Measurements from ENCODE around the gene KIF19. TPM values are rescaled to one million over a fixed set of nuclear protein-coding genes. Genes with fewer than 3 reads are reported as not detected.

The KIF19 gene
- total RNA-seq, 1 donor from 2014 or later, result 0.22 TPM

DNA sequence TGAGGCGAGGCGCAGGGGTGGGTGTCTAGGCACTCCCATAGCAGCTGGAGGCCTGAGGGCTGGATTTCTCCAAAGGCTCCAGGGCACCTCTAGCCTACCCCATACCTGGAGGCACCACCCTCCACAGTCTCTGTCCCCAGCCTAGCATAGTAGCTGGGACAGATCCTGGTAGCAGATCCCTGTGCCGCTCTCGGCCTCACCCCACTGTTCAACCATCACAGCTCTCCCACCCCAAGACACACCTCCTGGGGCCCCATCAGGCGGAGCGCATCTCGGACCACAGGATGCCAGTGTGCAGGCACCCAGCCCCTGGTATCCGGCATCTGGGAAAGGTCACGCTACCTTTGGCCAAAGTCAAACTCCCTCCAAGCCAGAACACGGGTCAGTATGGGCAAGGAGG lies 28.5 kb downstream of the KIF19 start:
- ATAC-seq (ENCODE audit: poor library complexity) (no peak), DNase-seq (no peak)
- intact Hi-C loops (cut with DNase I), result loop anchor here (10.0 kb wide), 1 partner anchor 150 kb away; the partner anchor contains the start of gene RPL38

DNA sequence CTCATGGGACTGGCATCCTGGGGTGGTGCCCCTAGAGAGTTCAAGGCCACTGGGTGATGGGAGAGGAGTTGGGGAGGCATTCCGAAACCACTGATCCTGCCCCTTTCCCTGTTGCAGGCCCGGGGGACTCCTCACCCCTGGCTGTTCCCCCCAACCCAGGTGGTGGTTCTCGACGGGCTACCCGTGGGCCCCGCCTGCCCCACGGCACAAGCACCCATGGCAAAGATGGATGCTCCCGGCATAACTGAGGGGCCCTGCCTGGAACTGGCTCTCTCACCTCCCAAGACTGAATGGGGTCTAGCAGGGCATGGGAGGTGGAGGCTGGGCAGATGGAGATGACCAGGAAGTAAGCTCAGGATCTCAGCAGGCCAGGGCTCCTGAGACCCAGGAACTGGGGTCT lies 29.0 kb downstream of the KIF19 start:
- ATAC-seq (ENCODE audit: poor library complexity), result no peak
- intact Hi-C loops (cut with DNase I), result loop anchor here (10.0 kb wide), 1 partner anchor 150 kb away; the partner anchor contains the start of gene RPL38

DNA sequence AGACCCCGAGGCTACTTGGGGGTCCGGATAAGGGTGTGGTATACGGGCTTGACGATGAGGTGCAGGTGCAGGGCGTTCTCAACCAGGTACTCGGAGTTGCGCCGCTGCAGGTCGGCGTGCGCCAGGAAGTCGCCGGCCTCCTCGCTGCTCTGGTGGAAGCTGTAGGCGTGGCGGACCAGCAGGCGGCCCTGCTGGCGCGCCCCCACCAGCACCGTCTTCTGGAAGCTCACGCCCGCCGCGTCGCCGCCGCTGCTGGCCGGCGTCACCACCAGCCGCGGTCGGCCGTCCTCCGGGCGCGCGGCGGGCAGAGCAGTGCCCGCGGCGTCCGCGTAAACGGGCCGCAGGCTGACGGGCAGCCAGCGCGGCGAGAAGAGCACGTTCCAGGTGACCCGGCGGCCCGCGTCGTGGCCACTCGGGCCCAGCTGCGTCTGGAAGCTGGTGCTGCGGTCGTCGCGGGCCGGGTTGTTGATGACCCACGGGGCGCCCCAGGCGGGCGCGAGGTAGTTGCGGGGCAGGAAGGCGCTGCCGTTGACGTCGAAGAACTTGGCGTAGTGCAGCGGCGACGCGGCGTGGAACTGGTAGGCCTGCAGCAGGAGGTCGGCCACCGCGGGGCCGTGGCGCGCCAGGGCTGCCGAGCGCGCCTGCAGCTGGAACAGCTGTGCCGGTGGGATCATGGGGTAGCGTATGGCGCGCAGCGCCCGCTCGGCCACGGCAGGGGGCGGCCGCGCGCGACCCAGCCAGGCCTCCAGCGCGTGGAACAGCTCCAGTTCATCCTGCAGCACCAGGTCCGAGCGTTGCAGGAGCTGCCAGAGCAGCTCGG lies 30.8 kb downstream of the KIF19 start:
- DNase-seq, result no peak
- intact Hi-C loops (cut with DNase I), result loop anchor here (10.0 kb wide), 1 partner anchor 152 kb away; the partner anchor contains the start of gene RPL38
- ATAC-seq (ENCODE audit: poor library complexity), result peak; percentile 30

More for the DNA sequence above, 29.0 kb downstream of the KIF19 start:
- no peak for DNase-seq

DNA sequence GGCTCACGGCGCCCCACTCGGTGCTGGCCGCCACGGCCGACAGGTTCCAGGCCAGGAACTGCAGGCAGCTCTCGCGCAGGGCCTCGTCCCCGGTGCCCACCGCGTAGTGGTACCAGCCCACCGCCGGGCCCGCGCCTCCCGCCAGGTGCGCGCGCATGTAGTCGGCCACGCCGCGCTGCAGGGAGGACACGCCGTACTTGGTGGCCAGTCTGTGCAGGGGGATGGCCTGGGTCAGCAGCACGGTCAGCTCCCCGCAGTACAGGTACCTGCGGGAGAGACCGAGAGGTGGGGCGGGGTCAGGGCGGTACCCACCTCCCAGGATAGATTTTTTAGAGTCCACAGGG lies 31.4 kb downstream of the KIF19 start:
- no peak for ATAC-seq (ENCODE audit: poor library complexity)
- intact Hi-C loops (cut with DNase I), result loop anchor here (10.0 kb wide), 1 partner anchor 153 kb away; the partner anchor contains the start of gene RPL38
- no peak for DNase-seq

DNA sequence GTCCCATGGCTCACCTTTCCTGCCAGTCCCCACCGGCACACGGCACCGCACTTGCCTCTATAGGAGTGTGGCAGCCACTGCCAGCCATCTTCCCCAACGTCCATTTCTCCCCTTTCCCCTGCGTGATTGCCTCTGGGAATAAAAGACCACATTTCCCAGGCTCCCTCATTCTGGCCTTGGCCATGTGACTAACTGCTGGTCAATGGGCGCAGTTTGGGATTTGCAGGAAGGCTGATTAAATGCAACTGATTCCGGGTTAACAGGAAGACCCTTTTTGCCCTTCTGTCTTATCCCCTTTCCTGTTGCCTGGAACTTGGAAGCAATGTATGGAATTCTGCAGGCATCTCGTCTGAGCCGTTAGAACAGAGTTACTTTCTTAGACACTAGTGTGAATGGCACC lies 32.7 kb downstream of the KIF19 start:
- intact Hi-C loops (cut with DNase I), result loop anchor here (10.0 kb wide), 1 partner anchor 154 kb away; the partner anchor contains the start of gene RPL38
- DNase-seq (no peak), ATAC-seq (ENCODE audit: poor library complexity) (no peak)

GRCh38 chr17:74359916-74360315 lies 33.9 kb downstream of the KIF19 start:
- ATAC-seq (ENCODE audit: poor library complexity) (no peak), DNase-seq (no peak)
- intact Hi-C loops (cut with DNase I), result loop anchor here (5.0 to 10.0 kb wide), 2 partner anchors 53 to 155 kb away; partner anchors contain the start of gene RPL38

DNA sequence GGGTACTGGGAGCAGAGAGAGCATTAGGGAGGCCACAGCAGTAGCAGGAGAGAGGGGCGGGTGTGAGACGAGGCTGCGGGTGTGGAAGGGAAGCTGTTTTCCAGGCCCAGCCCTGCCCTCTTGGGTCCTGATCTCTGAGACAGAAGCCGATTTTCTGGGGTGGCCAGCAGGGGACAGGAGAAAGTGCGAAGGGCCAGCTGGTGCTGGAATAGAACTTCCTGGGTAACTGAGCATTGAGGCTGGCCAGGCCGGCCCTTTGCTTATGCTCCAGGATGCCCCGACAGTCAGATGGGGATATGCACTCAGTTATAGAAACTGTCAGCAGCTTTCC lies 34.8 kb downstream of the KIF19 start:
- intact Hi-C loops (cut with DNase I), result loop anchor here (5.0 kb wide), 1 partner anchor 54 kb away; no protein-coding TSS in a partner anchor
- DNase-seq (no peak), ATAC-seq (ENCODE audit: poor library complexity) (no peak)

GRCh38 chr17:74361230-74362068 lies 35.4 kb downstream of the KIF19 start, which contains the start of gene BTBD17:
Gene BTBD17, minus strand, starts transcription at chr17:74361868. Its CDS starts 49 bp downstream, at chr17:74361819.
- intact Hi-C loops (cut with DNase I), result loop anchor here (5.0 kb wide), 1 partner anchor 54 kb away; no protein-coding TSS in a partner anchor
- DNase-seq, result peak; percentile 80
- ATAC-seq (ENCODE audit: poor library complexity), result peak; percentile 92

DNA sequence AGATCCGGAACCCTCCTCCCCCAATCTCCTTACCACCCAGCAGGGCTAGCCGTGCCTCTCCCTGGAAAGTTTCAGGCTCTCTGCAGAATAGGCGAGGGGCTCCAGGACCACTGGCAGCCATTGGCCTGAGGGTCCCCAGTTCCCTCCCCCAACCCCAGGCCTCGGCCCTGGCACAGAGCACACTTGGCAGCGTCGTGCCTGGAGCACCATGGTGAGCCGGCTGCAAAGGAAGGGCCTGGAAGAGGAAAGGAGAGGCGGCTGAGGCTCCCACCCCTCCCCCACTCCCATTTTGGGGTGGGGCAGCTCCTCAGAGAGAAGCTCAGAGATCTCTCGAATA lies 36.0 kb downstream of the KIF19 start:
- DNase-seq (no peak), ATAC-seq (ENCODE audit: poor library complexity) (no peak)
- intact Hi-C loops (cut with DNase I), result loop anchor here (5.0 kb wide), 1 partner anchor 55 kb away; no protein-coding TSS in a partner anchor

- DNase-seq, result no peak
- intact Hi-C loops (cut with DNase I), result loop anchor here (5.0 kb wide), 1 partner anchor 56 kb away; no protein-coding TSS in a partner anchor
- no peak for ATAC-seq (ENCODE audit: poor library complexity)
These were observed 36.9 kb downstream of the KIF19 start for GRCh38 chr17:74362810-74363498.

DNA sequence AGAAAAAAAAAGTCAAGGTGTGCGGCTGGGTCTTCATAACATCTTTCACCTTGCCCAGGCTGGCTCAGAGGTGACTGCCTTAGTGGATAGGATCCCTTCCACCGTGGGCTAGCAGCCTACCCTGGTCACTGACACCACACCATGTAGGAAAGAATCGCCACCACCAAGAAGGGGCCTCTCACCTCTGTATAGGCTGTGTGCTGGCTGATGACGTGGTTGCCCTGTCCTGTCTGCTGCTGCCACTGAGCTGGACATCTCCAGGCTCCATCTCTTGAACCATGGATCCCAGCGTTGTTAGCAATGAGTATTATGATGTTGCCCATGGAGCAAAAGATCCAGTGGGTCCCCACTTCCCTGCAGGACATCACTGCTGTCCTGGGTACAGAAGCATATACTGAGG lies 41.2 kb downstream of the KIF19 start, which contains the start of gene GPR142:
Gene GPR142 (plus strand): TSS at position 301 of the 400 bp plus-strand sequence. CDS start 2,035 bp downstream, outside the sequence.
- DNase-seq, result no peak
- ATAC-seq (ENCODE audit: poor library complexity), result no peak
- intact Hi-C loops (cut with DNase I), result loop anchor here (5.0 kb wide), 1 partner anchor 125 kb away; no protein-coding TSS in a partner anchor

DNA sequence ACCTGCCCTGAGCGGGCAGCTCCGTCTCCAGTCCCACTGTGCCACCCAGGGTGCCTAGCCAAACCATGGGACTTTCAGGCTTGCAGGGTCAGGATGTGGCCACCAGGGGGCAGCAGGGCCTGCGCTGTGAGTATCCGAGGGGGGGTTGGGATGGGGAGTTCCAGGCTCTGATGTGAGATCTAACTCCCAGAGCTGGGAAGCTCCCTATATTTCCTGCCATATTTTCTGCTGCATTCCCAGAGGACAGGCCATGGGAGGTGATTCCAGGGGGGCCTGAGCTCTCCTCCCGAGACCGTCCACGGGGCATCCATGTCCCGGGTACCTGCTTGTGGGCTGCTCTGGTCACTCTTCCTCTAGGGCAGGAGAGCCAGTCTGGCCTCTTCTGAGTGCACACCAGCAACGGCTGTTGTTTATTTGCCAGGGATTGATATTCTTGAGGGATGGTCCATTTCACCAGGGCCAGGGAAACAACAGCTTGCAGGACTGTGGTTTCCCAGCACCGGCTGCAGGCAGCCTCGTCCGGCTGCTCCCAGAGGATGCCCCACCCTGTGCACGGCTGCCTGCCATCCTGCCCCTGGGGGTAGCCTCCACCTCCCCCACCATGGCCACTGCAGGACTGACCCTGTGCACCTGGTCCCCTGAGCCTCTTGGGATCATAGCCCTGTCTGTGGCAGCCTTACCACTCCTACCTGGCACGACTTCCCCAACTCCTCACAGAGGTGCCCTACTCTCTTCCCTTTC lies 42.5 kb downstream of the KIF19 start:
- ATAC-seq (ENCODE audit: poor library complexity) (peak; percentile 85), DNase-seq (peak; percentile 84)
- intact Hi-C loops (cut with DNase I), result loop anchor here (5.0 kb wide), 1 partner anchor 124 kb away; no protein-coding TSS in a partner anchor

DNA sequence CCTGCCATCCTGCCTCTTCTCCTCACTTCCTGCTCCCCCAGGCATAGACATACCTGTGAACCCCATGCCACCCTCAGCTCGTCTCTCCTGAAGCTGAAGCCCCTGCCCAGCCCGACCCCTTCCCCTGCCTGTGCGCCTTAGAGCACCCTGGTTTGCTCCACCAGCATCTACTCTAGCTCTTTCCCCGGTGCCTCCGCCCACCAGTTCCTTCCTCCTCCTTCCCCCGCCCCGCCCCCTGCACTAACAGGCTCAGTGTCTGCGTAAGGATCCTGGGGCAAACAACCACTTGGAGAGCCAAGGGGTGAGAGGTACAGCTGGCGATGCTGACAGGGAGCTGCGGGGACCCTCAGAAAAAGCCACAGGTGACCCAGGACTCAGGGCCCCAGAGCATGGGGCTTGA lies 43.2 kb downstream of the KIF19 start:
- peak; percentile 42 for ATAC-seq (ENCODE audit: poor library complexity)
- peak; percentile 75 for DNase-seq
- intact Hi-C loops (cut with DNase I), result loop anchor here (5.0 kb wide), 1 partner anchor 123 kb away; no protein-coding TSS in a partner anchor

DNA sequence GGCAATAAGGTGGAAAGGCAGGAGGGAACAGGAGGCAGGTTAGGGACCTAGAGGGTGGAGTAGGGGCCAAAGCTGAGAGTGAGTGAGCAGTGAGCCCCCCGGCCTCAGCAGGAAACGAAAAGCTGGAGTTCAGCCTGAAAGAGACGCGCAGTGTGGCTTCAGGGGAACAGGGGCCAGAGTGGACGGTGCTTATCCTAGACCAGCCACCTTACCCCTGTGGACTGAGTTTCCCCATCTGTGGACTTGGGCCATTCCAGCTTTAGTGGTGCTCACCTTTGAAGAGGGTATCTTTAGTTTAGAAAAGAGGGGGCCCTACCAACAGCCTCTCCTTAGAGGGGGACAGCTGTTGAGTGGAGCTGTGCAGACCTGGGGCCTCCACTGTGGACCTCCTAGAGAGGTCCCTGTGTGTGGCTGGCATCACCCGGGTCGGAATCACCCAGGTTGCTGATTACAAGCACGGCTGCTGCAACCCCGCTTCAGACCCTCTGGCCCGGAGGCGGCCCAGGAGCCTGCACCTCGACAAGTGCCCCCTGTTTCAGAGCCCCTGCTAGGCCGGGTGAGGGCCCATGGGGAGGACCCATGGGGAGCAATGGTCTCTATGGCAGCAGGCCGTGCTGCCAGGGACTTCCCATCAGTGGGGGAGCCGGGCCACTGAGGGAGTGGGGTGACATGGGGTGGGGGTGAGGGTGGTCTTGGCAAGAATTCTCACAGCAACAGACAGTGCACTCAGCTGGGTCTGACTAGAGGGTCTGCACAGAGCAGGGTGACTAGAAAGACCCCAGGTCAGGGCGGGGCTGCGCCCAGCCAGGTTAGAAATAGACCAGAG lies 43.9 kb downstream of the KIF19 start:
- ATAC-seq (ENCODE audit: poor library complexity) (no peak), DNase-seq (no peak)
- intact Hi-C loops (cut with DNase I), result loop anchor here (5.0 kb wide), 1 partner anchor 122 kb away; no protein-coding TSS in a partner anchor

- intact Hi-C loops (cut with DNase I), result no loop called here
- DNase-seq (no peak), ATAC-seq (ENCODE audit: poor library complexity) (no peak)
These were observed 45.7 kb downstream of the KIF19 start for GRCh38 chr17:74371653-74372147.

DNA sequence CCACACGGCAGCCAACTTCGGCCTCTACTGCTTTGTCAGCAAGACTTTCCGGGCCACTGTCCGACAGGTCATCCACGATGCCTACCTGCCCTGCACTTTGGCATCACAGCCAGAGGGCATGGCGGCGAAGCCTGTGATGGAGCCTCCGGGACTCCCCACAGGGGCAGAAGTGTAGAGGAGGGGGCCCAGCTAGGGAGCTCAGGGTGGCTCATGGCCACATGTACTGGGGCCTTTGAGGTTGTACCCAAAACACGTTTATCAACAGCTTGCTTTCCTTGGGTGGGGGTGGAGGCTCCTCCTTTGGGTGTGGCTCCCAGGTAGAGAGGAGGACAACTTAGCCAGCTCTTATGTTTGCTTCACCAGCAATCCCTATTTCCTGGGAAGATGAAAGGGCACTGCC lies 46.4 kb downstream of the KIF19 start:
- intact Hi-C loops (cut with DNase I), result no loop called here
- DNase-seq (no peak), ATAC-seq (ENCODE audit: poor library complexity) (no peak)

Data from Right ventricle myocardium superior (tissue), 1 donor.